Neuronal stem cell (in vitro differentiated cells): Measurements from ENCODE around the gene ATP4A.
A peak's percentile ranks its signal among the peaks of the same experiment; 100 is the strongest.

Experiments used
- DNase-seq: peaks from one replicate; pipeline ENCODE4 v3.0.0-alpha.2; 2013; ENCODE audit warnings: low spot score
- H2AFZ ChIP-seq: one replicate; pipeline ENCODE4 v1.6.1; 2013; ENCODE audit warnings: mild to moderate bottlenecking, low read length, inconsistent platforms
- H2AK5ac ChIP-seq: 2 replicates; pipeline ENCODE4 v1.6.1; 2013; ENCODE audit warnings: low read depth, mild to moderate bottlenecking, inconsistent platforms, low read length, moderate library complexity, mixed read lengths
- H2BK120ac ChIP-seq: 2 replicates; pipeline ENCODE4 v1.6.1; 2013; ENCODE audit warnings: low read depth, mild to moderate bottlenecking, inconsistent platforms, low read length, moderate library complexity, mixed read lengths
- H2BK12ac ChIP-seq: one replicate; pipeline ENCODE4 v1.6.1; 2013; ENCODE audit warnings: low read length, inconsistent platforms
- H2BK15ac ChIP-seq: 2 replicates; pipeline ENCODE4 v1.6.1; 2013; ENCODE audit warnings: mild to moderate bottlenecking, low read length, inconsistent platforms, mixed read lengths
- H2BK5ac ChIP-seq: one replicate; pipeline ENCODE4 v1.6.1; 2013; ENCODE audit warnings: inconsistent platforms, mild to moderate bottlenecking, low read length, moderate library complexity
- H3K14ac ChIP-seq: one replicate; pipeline ENCODE4 v1.6.1; 2013; ENCODE audit warnings: low read length, inconsistent platforms
- H3K18ac ChIP-seq: 2 replicates; pipeline ENCODE4 v1.6.1; 2013; ENCODE audit warnings: low read length, inconsistent platforms
- H3K23ac ChIP-seq: 2 replicates; pipeline ENCODE4 v1.6.1; 2013; ENCODE audit warnings: low read depth, mild to moderate bottlenecking, mixed read lengths, low read length, inconsistent platforms; ENCODE audit not compliant: poor library complexity
- H3K27ac ChIP-seq: replicated peaks from 3 replicates; pipeline ENCODE4 v1.5.1; 2013; ENCODE audit warnings: low read length, inconsistent platforms
- H3K27me3 ChIP-seq, 3 experiments: 2 replicates each; pipeline ENCODE4 v1.6.1; 2013; ENCODE audit warnings: low read length in 3 of 3, mild to moderate bottlenecking in 2 of 3, inconsistent platforms in 1 of 3, low read depth in 1 of 3, mixed read lengths in 1 of 3, moderate library complexity in 1 of 3; ENCODE audit not compliant: control insufficient read depth in 3 of 3, insufficient read depth in 3 of 3
- H3K36me3 ChIP-seq, 2 donors: replicated peaks in 1 of 2; 2 replicates each; pipeline ENCODE4 v1.6.1; 2013; ENCODE audit warnings: low read length in 2 of 2; ENCODE audit not compliant: control insufficient read depth in 2 of 2, insufficient read depth in 2 of 2
- H3K4ac ChIP-seq: 2 replicates; pipeline ENCODE4 v1.6.1; 2013; ENCODE audit warnings: inconsistent platforms, mild to moderate bottlenecking, low read length, moderate library complexity
- H3K4me1 ChIP-seq, 2 donors: 1 replicate in 1 of 2; 2 replicates in 1 of 2; pipeline ENCODE4 v1.6.1; 2013; ENCODE audit warnings: low read length in 2 of 2, low read depth in 1 of 2; ENCODE audit not compliant: control insufficient read depth in 2 of 2, insufficient read depth in 1 of 2
- H3K4me2 ChIP-seq: one replicate; pipeline ENCODE4 v1.6.1; 2013; ENCODE audit warnings: mild to moderate bottlenecking, low read length, inconsistent platforms; ENCODE audit not compliant: insufficient read depth, poor library complexity, severe bottlenecking
- H3K4me3 ChIP-seq, 2 donors: 2 replicates each; pipeline ENCODE4 v1.5.1; 2013; ENCODE audit warnings: low read length in 2 of 2, mild to moderate bottlenecking in 2 of 2, inconsistent platforms in 1 of 2, moderate library complexity in 1 of 2
- H3K79me1 ChIP-seq: one replicate; pipeline ENCODE4 v1.6.1; 2013; ENCODE audit warnings: low read depth, mild to moderate bottlenecking, inconsistent platforms, low read length, moderate library complexity
- H3K9ac ChIP-seq: one replicate; pipeline ENCODE4 v1.6.1; 2013; ENCODE audit warnings: mild to moderate bottlenecking, low read depth, low read length, inconsistent platforms; ENCODE audit not compliant: poor library complexity
- H3K9me3 ChIP-seq, 2 donors: replicated peaks in 1 of 2; 2 replicates each; pipeline versions ENCODE3 to v1.6.1; 2013; ENCODE audit warnings: low read length in 2 of 2, mild to moderate bottlenecking in 2 of 2, inconsistent platforms in 1 of 2, low read depth in 1 of 2, mixed read lengths in 1 of 2, moderate library complexity in 1 of 2; ENCODE audit not compliant: control insufficient read depth in 2 of 2, insufficient read depth in 1 of 2
- H4K8ac ChIP-seq: one replicate; pipeline ENCODE4 v1.6.1; 2013; ENCODE audit warnings: low read depth, mild to moderate bottlenecking, inconsistent platforms, low read length, moderate library complexity
- H4K91ac ChIP-seq: one replicate; pipeline ENCODE4 v1.6.1; 2013; ENCODE audit warnings: low read length, low read depth, mild to moderate bottlenecking, inconsistent platforms; ENCODE audit not compliant: poor library complexity
- WGBS, 2 donors: extraction: QIAGEN DNeasy Blood & Tissue Kit; methylation state at CpG; one replicate each; pipeline ENCODE4 v1.1.7; 2013; ENCODE audit warnings: missing lambda C conversion rate in 2 of 2, mixed read lengths in 1 of 2; ENCODE audit not compliant: insufficient read length in 2 of 2, insufficient replicate concordance in 1 of 2; ENCODE audit errors: extremely low coverage in 2 of 2; 5-methylcytosine and 5-hydroxymethylcytosine counted together

The ATP4A gene

GRCh38 chr19:35544110-35544802, 19.2 kb downstream of the ATP4A start:
- Histone ChIP-seq H3K27me3 (no peaks in the 10 kb centered on the region), H2BK12ac (no peak overlapping the region), H3K18ac (no peak overlapping the region), H3K9ac (no peak overlapping the region), H3K4me2 (peak overlapping the region; percentile 61), H3K23ac (no peak overlapping the region), H3K79me1 (peaks cover 7% of the 10 kb centered on the region), H2AK5ac (no peak overlapping the region), H3K4ac (no peak overlapping the region), H2BK120ac (no peak overlapping the region), H3K27ac (no peak overlapping the region), H3K4me3 (peak overlapping the region; percentile 71 to 97), H3K14ac (no peak overlapping the region), H3K36me3 (peaks cover 18 to 46% of the 10 kb centered on the region in 2 donors), H3K9me3 (peaks cover 0 to 2% of the 10 kb centered on the region in 2 donors), H4K91ac (no peak overlapping the region), H2BK5ac (peak overlapping the region; percentile 54), H4K8ac (no peak overlapping the region), H2AFZ (peak overlapping the region; percentile 98), H3K4me1 (peaks cover 5 to 8% of the 10 kb centered on the region in 2 donors), H2BK15ac (no peak overlapping the region)
- WGBS, 2 donors, result no CpG with 5 or more reads among the region's 3 CpGs
- no peak for DNase-seq

- H3K79me1 ChIP-seq, result peaks cover 7% of the 10 kb centered on the region
- H3K9ac ChIP-seq, result no peak overlapping the region
- DNase-seq, result no peak
- H3K14ac ChIP-seq, result no peak overlapping the region
- no peak overlapping the region for H4K91ac ChIP-seq
- no peak overlapping the region for H3K27ac ChIP-seq
- peaks cover 16 to 45% of the 10 kb centered on the region in 2 donors for H3K36me3 ChIP-seq
- WGBS, 2 donors, result no CpG with 5 or more reads among the region's 15 CpGs
- H2AK5ac ChIP-seq, result no peak overlapping the region
- H2BK5ac ChIP-seq, result peak overlapping the region; percentile 54
- H3K9me3 ChIP-seq, result peaks cover 0 to 2% of the 10 kb centered on the region in 2 donors
- H2AFZ ChIP-seq, result no peak overlapping the region
- no peaks in the 10 kb centered on the region for H3K27me3 ChIP-seq
- no peak overlapping the region for H3K18ac ChIP-seq
- H2BK15ac ChIP-seq, result no peak overlapping the region
- no peak overlapping the region for H3K23ac ChIP-seq
- no peak overlapping the region for H3K4me2 ChIP-seq
- H3K4ac ChIP-seq, result no peak overlapping the region
- no peak overlapping the region for H4K8ac ChIP-seq
- peaks cover 5 to 8% of the 10 kb centered on the region in 2 donors for H3K4me1 ChIP-seq
- no peak overlapping the region for H2BK12ac ChIP-seq
- H3K4me3 ChIP-seq, result peak overlapping the region in 1 of 2 donors; percentile 71
- no peak overlapping the region for H2BK120ac ChIP-seq
These were observed 20.0 kb downstream of the ATP4A start for GRCh38 chr19:35543280-35544109.

GRCh38 chr19:35542209-35542608, 21.2 kb downstream of the ATP4A start:
- H3K9ac ChIP-seq, result no peak overlapping the region
- H2BK5ac ChIP-seq, result peak overlapping the region; percentile 61
- no peak overlapping the region for H3K4me2 ChIP-seq
- H2AFZ ChIP-seq, result no peak overlapping the region
- H2BK12ac ChIP-seq, result no peak overlapping the region
- no peak overlapping the region for H2BK15ac ChIP-seq
- peaks cover 7% of the 10 kb centered on the region for H3K79me1 ChIP-seq
- no peak overlapping the region for H3K4ac ChIP-seq
- H2AK5ac ChIP-seq, result no peak overlapping the region
- no peak for DNase-seq
- H3K4me1 ChIP-seq, result peaks cover 5 to 8% of the 10 kb centered on the region in 2 donors
- H3K27ac ChIP-seq, result no peak overlapping the region
- H4K8ac ChIP-seq, result no peak overlapping the region
- WGBS, 2 donors, result no CpG with 5 or more reads among the region's 11 CpGs
- no peak overlapping the region for H2BK120ac ChIP-seq
- peaks cover 0 to 2% of the 10 kb centered on the region in 2 donors for H3K9me3 ChIP-seq
- no peaks in the 10 kb centered on the region for H3K27me3 ChIP-seq
- H3K4me3 ChIP-seq, result no peak overlapping the region
- H3K36me3 ChIP-seq, result peaks cover 13 to 33% of the 10 kb centered on the region in 2 donors
- H3K14ac ChIP-seq, result no peak overlapping the region
- H3K23ac ChIP-seq, result no peak overlapping the region
- no peak overlapping the region for H4K91ac ChIP-seq
- no peak overlapping the region for H3K18ac ChIP-seq

- Histone ChIP-seq H3K36me3 (peaks cover 13 to 27% of the 10 kb centered on the region in 2 donors), H4K91ac (no peak overlapping the region), H3K23ac (no peak overlapping the region), H2AK5ac (no peak overlapping the region), H3K4me3 (no peak overlapping the region), H3K4ac (no peak overlapping the region), H3K4me1 (peaks cover 0 to 2% of the 10 kb centered on the region in 2 donors), H2BK120ac (no peak overlapping the region), H3K14ac (no peak overlapping the region), H3K79me1 (peaks cover 7% of the 10 kb centered on the region), H3K27ac (no peak overlapping the region), H3K18ac (no peak overlapping the region), H2AFZ (no peak overlapping the region), H3K27me3 (no peaks in the 10 kb centered on the region), H3K9ac (no peak overlapping the region), H3K4me2 (no peak overlapping the region), H4K8ac (no peak overlapping the region), H2BK12ac (no peak overlapping the region), H2BK15ac (no peak overlapping the region), H2BK5ac (no peak overlapping the region), H3K9me3 (peaks cover 0 to 2% of the 10 kb centered on the region in 2 donors)
- DNase-seq, result no peak
- WGBS, 2 donors, result no CpG with 5 or more reads among the region's 7 CpGs
These were observed 23.0 kb downstream of the ATP4A start for GRCh38 chr19:35540356-35540927.
